ENCODE data around the gene CENPT. TPM values are rescaled to one million over a fixed set of nuclear protein-coding genes. Genes with fewer than 3 reads are reported as not detected.
A peak's percentile ranks its signal among the peaks of the same experiment; 100 is the strongest.

Gene CENPT
- total RNA-seq, 1 donor from 2014 or later = 20.6 TPM

DNA sequence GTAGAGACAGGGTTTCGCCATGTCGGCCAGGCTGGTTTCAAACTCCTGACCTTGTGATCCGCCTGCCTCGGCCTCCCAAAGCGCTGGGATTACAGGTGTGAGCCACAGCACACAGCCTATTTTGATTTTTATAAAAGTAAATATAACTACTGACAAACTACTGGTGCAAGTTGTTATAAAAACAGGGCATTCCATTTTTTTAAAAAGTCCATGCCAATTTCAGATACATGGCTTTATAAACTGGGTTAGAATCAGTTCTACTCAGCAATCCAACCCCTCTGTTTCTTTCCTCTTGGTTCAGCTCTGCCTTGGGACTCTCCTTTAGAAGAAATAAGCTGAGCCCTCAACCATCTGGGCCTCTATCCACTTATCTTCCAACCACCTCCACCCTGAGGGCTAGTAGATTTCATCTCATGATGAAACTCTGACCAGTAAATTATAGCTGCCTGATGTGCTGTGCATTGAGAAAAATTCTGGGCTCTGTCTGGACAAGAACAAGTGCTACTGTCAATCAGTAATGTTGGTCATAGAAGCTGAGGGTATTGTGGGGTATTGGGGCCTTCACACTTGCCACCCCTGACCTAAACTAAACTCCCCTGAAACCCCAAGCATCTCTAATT is 51.3 kb downstream of the CENPT start:
- intact Hi-C loops (cut with DNase I) = no loop called here
- ATAC-seq (ENCODE audit: poor library complexity) (no peak), DNase-seq (no peak)

- intact Hi-C loops (cut with DNase I) = no loop called here
- no peak for DNase-seq
- ATAC-seq (ENCODE audit: poor library complexity) = no peak
Observed at GRCh38 chr16:67790071-67790470, 57.4 kb downstream of the CENPT start.

DNA sequence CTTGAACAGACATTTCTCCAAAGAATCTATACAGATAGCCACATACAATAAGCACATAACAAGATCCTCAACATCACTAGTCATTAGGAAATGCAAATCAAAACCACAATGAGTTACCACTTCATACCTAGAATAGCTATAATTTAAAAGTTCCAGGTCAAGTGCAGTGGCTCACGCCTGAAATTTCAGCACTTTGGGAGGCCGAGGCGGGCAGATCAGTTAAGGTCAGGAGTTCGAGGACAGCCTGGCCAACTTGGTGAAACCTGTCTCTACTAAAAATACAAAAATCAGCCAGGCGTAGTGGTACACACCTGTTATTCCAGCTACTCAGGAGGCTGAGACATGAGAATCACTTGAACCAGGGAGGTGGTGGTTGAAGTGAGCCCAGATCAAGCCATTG is 61.0 kb downstream of the CENPT start:
- DNase-seq (no peak), ATAC-seq (ENCODE audit: poor library complexity) (no peak)
- intact Hi-C loops (cut with DNase I) = no loop called here

- ATAC-seq (ENCODE audit: poor library complexity) (no peak), DNase-seq (no peak)
- intact Hi-C loops (cut with DNase I) = no loop called here
Observed at GRCh38 chr16:67783353-67783725, 64.2 kb downstream of the CENPT start.

- ATAC-seq (ENCODE audit: poor library complexity) (no peak), DNase-seq (no peak)
- intact Hi-C loops (cut with DNase I) = no loop called here
Observed at GRCh38 chr16:67782567-67783352, 64.7 kb downstream of the CENPT start.

GRCh38 chr16:67781565-67781921 is 66.0 kb downstream of the CENPT start:
- ATAC-seq (ENCODE audit: poor library complexity) = peak; percentile 71
- intact Hi-C loops (cut with DNase I) = no loop called here
- DNase-seq = no peak

GRCh38 chr16:67780847-67781564 is 66.5 kb downstream of the CENPT start:
- ATAC-seq (ENCODE audit: poor library complexity) (no peak), DNase-seq (no peak)
- intact Hi-C loops (cut with DNase I) = no loop called here

GRCh38 chr16:67779256-67780014 is 68.1 kb downstream of the CENPT start:
- ATAC-seq (ENCODE audit: poor library complexity) = peak; percentile 29
- intact Hi-C loops (cut with DNase I) = no loop called here

More at GRCh38 chr16:67779256-67780014, 68.1 kb downstream of the CENPT start:
- no peak for DNase-seq

Other genes starting within 250 kb of the CENPT start
- gene CARMIL2, start 202.5 kb downstream of the CENPT start, total RNA-seq = 0.05 TPM
- gene ACD, start 187.4 kb downstream of the CENPT start, total RNA-seq = 7.1 TPM
- 3.2 TPM for gene PARD6A, start 186.7 kb downstream of the CENPT start, total RNA-seq
- gene ENKD1, start 180.9 kb downstream of the CENPT start, total RNA-seq = 8.8 TPM
- 4.3 TPM for gene C16orf86, start 180.9 kb downstream of the CENPT start, total RNA-seq
- 7.8 TPM for gene GFOD2, start 128.4 kb downstream of the CENPT start, total RNA-seq
- gene RANBP10, start 41.1 kb downstream of the CENPT start, total RNA-seq = 10.9 TPM
- gene TSNAXIP1, start 40.8 kb downstream of the CENPT start, total RNA-seq = 0.32 TPM
- 31.1 TPM for gene THAP11, start 5.4 kb downstream of the CENPT start, total RNA-seq
- 76.7 TPM for gene NUTF2, start 760 bp downstream of the CENPT start, total RNA-seq
- gene EDC4, start 25.4 kb upstream of the CENPT start, total RNA-seq = 30.6 TPM
- gene NRN1L, start 37.2 kb upstream of the CENPT start, total RNA-seq = not detected
- gene PSKH1, start 45.6 kb upstream of the CENPT start, total RNA-seq = 16.6 TPM
- 0.78 TPM for gene CTRL, start 84.2 kb upstream of the CENPT start, total RNA-seq
- gene PSMB10, start 89.2 kb upstream of the CENPT start, total RNA-seq = 59.0 TPM
- 21.4 TPM for gene LCAT, start 96.4 kb upstream of the CENPT start, total RNA-seq
- gene SLC12A4, start 120.9 kb upstream of the CENPT start, total RNA-seq = 84.3 TPM
- gene DPEP3, start 132.8 kb upstream of the CENPT start, total RNA-seq = not detected
- gene DPEP2, start 151.8 kb upstream of the CENPT start, total RNA-seq = 1.1 TPM
- not detected for gene DPEP2NB, start 168.2 kb upstream of the CENPT start, total RNA-seq
- 7.2 TPM for gene DDX28, start 175.5 kb upstream of the CENPT start, total RNA-seq
- 5.7 TPM for gene DUS2, start 175.6 kb upstream of the CENPT start, total RNA-seq
- 24.4 TPM for gene NFATC3, start 237.7 kb upstream of the CENPT start, total RNA-seq

Measured in Right ventricle myocardium superior (tissue), 1 donor.